NCI-H2227 treated with DMSO at 0.1 percent for 48 hours (cell line): ENCODE results near the gene FAM219B.

ENCODE experiments used
- DNase-seq: peaks from one replicate; lab custom pipeline; 2025; lab: John Stamatoyannopoulos, UW

Gene FAM219B

GRCh38 chr15:74873036-74873755, 33.5 kb downstream of the FAM219B start, which contains the start of gene SCAMP2:
SCAMP2 (minus strand) TSS chr15:74873365; CDS start chr15:74873255, 110 bp downstream.
- peak; percentile 86 for DNase-seq

GRCh38 chr15:74872702-74873035, 34.0 kb downstream of the FAM219B start:
- no peak for DNase-seq

GRCh38 chr15:74870436-74871215, 36.0 kb downstream of the FAM219B start:
- peak; percentile 3 for DNase-seq

GRCh38 chr15:74869726-74870407, 36.8 kb downstream of the FAM219B start:
- no peak for DNase-seq

- DNase-seq: no peak
These were observed 37.3 kb downstream of the FAM219B start for GRCh38 chr15:74869372-74869725.

- no peak for DNase-seq
These were observed 38.6 kb downstream of the FAM219B start for GRCh38 chr15:74868059-74868458.

GRCh38 chr15:74867466-74868038, 39.1 kb downstream of the FAM219B start:
- no peak for DNase-seq

GRCh38 chr15:74866090-74866489, 40.6 kb downstream of the FAM219B start:
- DNase-seq: no peak

- no peak for DNase-seq
These were observed 41.3 kb downstream of the FAM219B start for GRCh38 chr15:74865316-74865715.

GRCh38 chr15:74864296-74864695, 42.4 kb downstream of the FAM219B start:
- no peak for DNase-seq

GRCh38 chr15:74863239-74864056, 43.2 kb downstream of the FAM219B start:
- no peak for DNase-seq

- no peak for DNase-seq
These were observed 48.3 kb downstream of the FAM219B start for GRCh38 chr15:74858369-74858740.

- DNase-seq: no peak
These were observed 48.8 kb downstream of the FAM219B start for GRCh38 chr15:74857671-74858368.

GRCh38 chr15:74857082-74857655, 49.5 kb downstream of the FAM219B start:
- no peak for DNase-seq

GRCh38 chr15:74856537-74856936, 50.1 kb downstream of the FAM219B start:
- no peak for DNase-seq

GRCh38 chr15:74855857-74856256, 50.8 kb downstream of the FAM219B start:
- no peak for DNase-seq

GRCh38 chr15:74854453-74855022, 52.1 kb downstream of the FAM219B start:
- DNase-seq: no peak

- DNase-seq: no peak
These were observed 54.7 kb downstream of the FAM219B start for GRCh38 chr15:74851960-74852359.

- no peak for DNase-seq
These were observed 56.3 kb downstream of the FAM219B start for GRCh38 chr15:74850393-74850792.
